Caco-2 (cell line): ENCODE data around the gene ADGRF1. TPM values are rescaled to one million over a fixed set of nuclear protein-coding genes. Genes with fewer than 3 reads are reported as not detected.

Source experiments
- BruUV-seq: library from RNA; stranded (reverse); fragments of 400-500 nt; replicated peaks from 2 replicates; lab custom pipeline; 2021; lab: Mats Ljungman, UMichigan
- CTCF ChIA-PET: fragments of 300-600 bp; sonication (Branson Sonifier 250); formaldehyde crosslinking; loops from one replicate; lab custom pipeline; 2022; ENCODE audit warnings: antibody characterized with exemption; lab: Charles Lee
- POLR2A ChIA-PET: fragments of 300-600 bp; sonication (Branson Sonifier 250); formaldehyde crosslinking; loops from one replicate; lab custom pipeline; 2022; ENCODE audit warnings: antibody characterized with exemption; lab: Charles Lee
- DNase-seq, 2 experiments: peaks; one replicate each; pipeline versions ENCODE4 v3.0.0 to v3.0.0-alpha.2; 2020 to 2022
- H3K27me3 ChIP-seq: replicated peaks from 2 replicates; pipeline ENCODE4 v1.6.0; 2011; ENCODE audit warnings: low read length; ENCODE audit not compliant: control insufficient read depth, insufficient read depth
- H3K36me3 ChIP-seq: 2 replicates; pipeline ENCODE4 v1.5.1; 2011; ENCODE audit warnings: low read length; ENCODE audit not compliant: control insufficient read depth, insufficient read depth
- H3K4me1 ChIP-seq: fragments of 250-450 bp; sonication (Bioruptor Pico); 2 replicates; pipeline ENCODE4 v1.5.1; 2020; ENCODE audit warnings: mild to moderate bottlenecking
- H3K4me3 ChIP-seq: 2 replicates; pipeline ENCODE4 v1.5.1; 2011; ENCODE audit warnings: low read depth, mild to moderate bottlenecking, control low read depth, low read length
- H3K9me3 ChIP-seq: fragments of 250-450 bp; sonication (Bioruptor Pico); 2 replicates; pipeline ENCODE4 v1.5.1; 2020; ENCODE audit warnings: mild to moderate bottlenecking, moderate library complexity
- H3K27ac Mint-ChIP-seq: one replicate; pipeline ENCODE4 v1.8.0; 2022; ENCODE audit warnings: mixed read lengths; ENCODE audit not compliant: unreplicated experiment
- H3K27me3 Mint-ChIP-seq: one replicate; pipeline ENCODE4 v1.8.0; 2022; ENCODE audit warnings: mixed read lengths; ENCODE audit not compliant: insufficient read depth, unreplicated experiment
- H3K36me3 Mint-ChIP-seq: one replicate; pipeline ENCODE4 v1.8.0; 2022; ENCODE audit warnings: mild to moderate bottlenecking, mixed read lengths; ENCODE audit not compliant: insufficient read depth, unreplicated experiment
- H3K4me1 Mint-ChIP-seq: one replicate; pipeline ENCODE4 v1.8.0; 2022; ENCODE audit warnings: low read depth, mixed read lengths; ENCODE audit not compliant: unreplicated experiment
- H3K4me3 Mint-ChIP-seq: one replicate; pipeline ENCODE4 v1.8.0; 2022; ENCODE audit warnings: mild to moderate bottlenecking, moderate library complexity, mixed read lengths; ENCODE audit not compliant: unreplicated experiment
- H3K9me3 Mint-ChIP-seq: one replicate; pipeline ENCODE4 v1.8.0; 2022; ENCODE audit warnings: mixed read lengths; ENCODE audit not compliant: unreplicated experiment
- intact Hi-C: fragments of 100-400 bp; cut with micrococcal nuclease; formaldehyde crosslinking; loops from one replicate; pipeline ENCODE4 v1.10.0; 2022; ENCODE audit not compliant: unreplicated experiment
- total RNA-seq: library from RNA; stranded (reverse); gene quantifications from 2 replicates; pipeline ENCODE4 v1.2.3, GENCODE V29; 2022
- TF ChIP-seq, protein P1 (sequence below), 2 experiments: fragments of 200-600 bp in 1 of 2; IDR thresholded peaks; 1 replicate in 1 of 2; 2 replicates in 1 of 2; pipeline versions ENCODE4 v1.5.1 to v1.8.0; 2011 to 2022; ENCODE audit warnings: antibody characterized with exemption in 1 of 2, control low read depth in 1 of 2, inconsistent platforms in 1 of 2, low read depth in 1 of 2, low read length in 1 of 2, mild to moderate bottlenecking in 1 of 2, moderate library complexity in 1 of 2; ENCODE audit not compliant: insufficient read depth in 1 of 2, severe bottlenecking in 1 of 2, unreplicated experiment in 1 of 2

ADGRF1 gene
- total RNA-seq, 1 experiment from 2014 or later = 0.52 TPM

DNA sequence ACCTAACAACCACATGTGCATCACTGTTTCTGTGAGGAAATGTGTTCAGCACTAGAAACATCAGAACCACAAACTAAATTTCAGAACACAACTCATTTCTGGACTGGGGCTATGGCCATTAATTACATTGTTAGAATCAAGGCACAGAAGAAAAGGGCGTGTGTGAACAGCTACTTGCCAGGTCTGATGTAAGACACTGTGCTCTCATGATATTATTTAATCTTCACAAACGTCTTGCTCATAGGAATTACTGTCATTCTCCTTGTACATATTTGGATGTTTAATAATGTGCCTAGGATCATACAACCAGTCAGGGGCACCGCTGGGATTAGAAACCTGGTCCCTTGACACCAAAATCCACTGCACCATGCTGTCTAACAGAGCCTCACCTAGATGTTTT, 14.8 kb downstream of the ADGRF1 start:
- Mint-ChIP-seq H3K9me3 (no peaks in the 10 kb centered on the region), H3K27ac (no peak overlapping the region), H3K27me3 (no peaks in the 10 kb centered on the region), H3K4me1 (no peaks in the 10 kb centered on the region), H3K36me3 (no peaks in the 10 kb centered on the region), H3K4me3 (no peak overlapping the region)
- ChIA-PET POLR2A (no interaction called here), CTCF (no interaction called here)
- H3K9me3 ChIP-seq = no peaks in the 10 kb centered on the region
- H3K4me3 ChIP-seq = no peak overlapping the region
- TF ChIP-seq, protein P1, sequence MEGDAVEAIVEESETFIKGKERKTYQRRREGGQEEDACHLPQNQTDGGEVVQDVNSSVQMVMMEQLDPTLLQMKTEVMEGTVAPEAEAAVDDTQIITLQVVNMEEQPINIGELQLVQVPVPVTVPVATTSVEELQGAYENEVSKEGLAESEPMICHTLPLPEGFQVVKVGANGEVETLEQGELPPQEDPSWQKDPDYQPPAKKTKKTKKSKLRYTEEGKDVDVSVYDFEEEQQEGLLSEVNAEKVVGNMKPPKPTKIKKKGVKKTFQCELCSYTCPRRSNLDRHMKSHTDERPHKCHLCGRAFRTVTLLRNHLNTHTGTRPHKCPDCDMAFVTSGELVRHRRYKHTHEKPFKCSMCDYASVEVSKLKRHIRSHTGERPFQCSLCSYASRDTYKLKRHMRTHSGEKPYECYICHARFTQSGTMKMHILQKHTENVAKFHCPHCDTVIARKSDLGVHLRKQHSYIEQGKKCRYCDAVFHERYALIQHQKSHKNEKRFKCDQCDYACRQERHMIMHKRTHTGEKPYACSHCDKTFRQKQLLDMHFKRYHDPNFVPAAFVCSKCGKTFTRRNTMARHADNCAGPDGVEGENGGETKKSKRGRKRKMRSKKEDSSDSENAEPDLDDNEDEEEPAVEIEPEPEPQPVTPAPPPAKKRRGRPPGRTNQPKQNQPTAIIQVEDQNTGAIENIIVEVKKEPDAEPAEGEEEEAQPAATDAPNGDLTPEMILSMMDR (IDR thresholded peaks at IDR 0.05; ENCODE audit: insufficient read depth in 1 of 2, low read depth in 1 of 2, low read length in 1 of 2, severe bottlenecking in 1 of 2, unreplicated experiment in 1 of 2) = no peak
- H3K4me1 ChIP-seq = no peaks in the 10 kb centered on the region
- no peaks in the 10 kb centered on the region for H3K36me3 ChIP-seq
- no peak for DNase-seq
- no TSS peak for BruUV-seq
- intact Hi-C loops = no loop called here
- H3K27me3 ChIP-seq = no peaks in the 10 kb centered on the region

DNA sequence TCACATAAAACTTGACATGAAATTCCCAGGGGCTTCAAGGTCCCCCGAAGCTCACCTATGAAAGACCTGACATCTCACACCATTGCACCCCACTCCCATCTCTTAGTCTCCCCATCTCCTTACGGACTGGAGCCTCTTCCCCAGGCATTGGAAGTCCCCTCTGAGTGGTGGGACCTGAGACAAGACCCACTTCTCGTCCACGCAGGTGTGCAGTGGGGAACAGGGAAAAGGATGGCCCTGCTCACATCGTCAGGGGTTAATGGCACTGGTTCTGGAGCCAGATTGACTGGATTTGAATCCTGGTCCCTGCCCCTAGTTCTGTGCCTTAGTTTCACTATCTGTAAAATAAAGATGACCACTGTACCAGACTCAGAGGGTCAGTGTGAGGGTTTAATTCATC, 15.5 kb downstream of the ADGRF1 start:
- Mint-ChIP-seq H3K9me3 (no peaks in the 10 kb centered on the region), H3K27ac (no peak overlapping the region), H3K36me3 (no peaks in the 10 kb centered on the region), H3K4me3 (no peak overlapping the region), H3K4me1 (no peaks in the 10 kb centered on the region), H3K27me3 (no peaks in the 10 kb centered on the region)
- BruUV-seq = no TSS peak
- no peaks in the 10 kb centered on the region for H3K36me3 ChIP-seq
- DNase-seq = no peak
- H3K27me3 ChIP-seq = no peaks in the 10 kb centered on the region
- H3K4me1 ChIP-seq = no peaks in the 10 kb centered on the region
- ChIA-PET CTCF (no interaction called here), POLR2A (no interaction called here)
- TF ChIP-seq, protein P1 (IDR thresholded peaks at IDR 0.05; ENCODE audit: insufficient read depth in 1 of 2, low read depth in 1 of 2, low read length in 1 of 2, severe bottlenecking in 1 of 2, unreplicated experiment in 1 of 2) = no peak
- H3K9me3 ChIP-seq = no peaks in the 10 kb centered on the region
- no peak overlapping the region for H3K4me3 ChIP-seq
- intact Hi-C loops = no loop called here

DNA sequence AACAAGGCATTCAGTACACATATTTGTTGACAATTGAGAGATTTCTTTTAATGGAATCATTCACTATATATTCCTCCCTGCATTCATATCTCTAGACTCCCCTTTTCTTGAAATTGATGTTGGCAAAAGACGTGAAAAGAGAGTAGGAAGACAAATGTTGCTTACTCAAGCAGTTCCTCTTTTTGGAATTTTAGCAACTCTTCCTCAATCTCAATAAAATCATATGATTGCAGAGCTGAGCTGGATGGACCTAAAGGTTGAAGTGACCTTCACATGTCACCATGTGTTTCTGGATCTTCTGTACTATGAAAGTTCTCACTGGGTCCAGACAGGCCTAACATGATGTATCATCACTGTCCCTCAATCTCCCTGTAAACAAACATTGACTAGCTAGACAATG, 18.6 kb downstream of the ADGRF1 start:
- Histone ChIP-seq H3K36me3 (no peaks in the 10 kb centered on the region), H3K9me3 (no peaks in the 10 kb centered on the region), H3K4me1 (no peaks in the 10 kb centered on the region), H3K27me3 (no peaks in the 10 kb centered on the region), H3K4me3 (no peak overlapping the region)
- Mint-ChIP-seq H3K27me3 (no peaks in the 10 kb centered on the region), H3K36me3 (no peaks in the 10 kb centered on the region), H3K4me1 (no peaks in the 10 kb centered on the region), H3K4me3 (no peak overlapping the region), H3K9me3 (no peaks in the 10 kb centered on the region), H3K27ac (no peak overlapping the region)
- CTCF ChIA-PET = no interaction called here
- POLR2A ChIA-PET = no interaction called here
- no TSS peak for BruUV-seq
- no peak for DNase-seq
- TF ChIP-seq, protein P1 (IDR thresholded peaks at IDR 0.05; ENCODE audit: insufficient read depth in 1 of 2, low read depth in 1 of 2, low read length in 1 of 2, severe bottlenecking in 1 of 2, unreplicated experiment in 1 of 2) = no peak
- intact Hi-C loops = no loop called here
